NCI-H2227 treated with DMSO at 0.1 percent for 48 hours (cell line): ENCODE data around the gene ZP3.
A peak's percentile ranks its signal among the peaks of the same experiment; 100 is the strongest.
"Not testable (repeated sequence)": the region's sequence is repeated elsewhere in the genome, so short reads cannot be mapped to it uniquely, and the experiment has no call there.

Experiments
- DNase-seq: peaks from one replicate; lab custom pipeline; 2025; lab: John Stamatoyannopoulos, UW

Gene ZP3

DNA sequence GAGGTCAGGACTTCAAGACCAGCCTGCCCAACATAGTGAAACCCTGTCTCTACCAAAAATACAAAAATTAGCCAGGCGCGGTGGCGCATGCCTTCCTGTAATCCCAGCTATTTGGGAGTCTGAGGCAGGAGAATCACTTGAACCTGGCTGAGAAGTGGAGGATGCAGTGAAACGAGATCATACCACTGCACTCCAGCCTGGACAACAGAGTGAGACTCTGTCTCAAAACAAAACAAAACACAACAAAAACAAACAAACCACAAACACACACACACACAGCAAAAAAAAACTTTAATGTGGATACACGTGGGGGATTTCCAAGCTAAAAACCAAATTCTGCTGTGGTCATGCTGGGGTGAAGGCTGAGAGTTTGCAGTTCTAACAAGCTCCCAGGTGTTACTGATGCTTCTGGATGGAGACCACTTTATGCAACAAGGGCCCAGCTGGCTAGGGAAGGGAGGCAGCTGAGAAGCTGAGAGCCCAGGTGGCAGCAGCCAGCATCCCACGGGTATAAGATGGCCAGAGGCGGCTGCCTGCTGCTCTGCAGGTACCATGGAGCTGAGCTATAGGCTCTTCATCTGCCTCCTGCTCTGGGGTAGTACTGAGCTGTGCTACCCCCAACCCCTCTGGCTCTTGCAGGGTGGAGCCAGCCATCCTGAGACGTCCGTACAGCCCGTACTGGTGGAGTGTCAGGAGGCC, at the start of gene ZP3:
TSS of gene ZP3 (plus strand) at position 538 of the 699 bp plus-strand sequence. CDS start at position 553, 15 bp downstream.
- no peak for DNase-seq

DNA sequence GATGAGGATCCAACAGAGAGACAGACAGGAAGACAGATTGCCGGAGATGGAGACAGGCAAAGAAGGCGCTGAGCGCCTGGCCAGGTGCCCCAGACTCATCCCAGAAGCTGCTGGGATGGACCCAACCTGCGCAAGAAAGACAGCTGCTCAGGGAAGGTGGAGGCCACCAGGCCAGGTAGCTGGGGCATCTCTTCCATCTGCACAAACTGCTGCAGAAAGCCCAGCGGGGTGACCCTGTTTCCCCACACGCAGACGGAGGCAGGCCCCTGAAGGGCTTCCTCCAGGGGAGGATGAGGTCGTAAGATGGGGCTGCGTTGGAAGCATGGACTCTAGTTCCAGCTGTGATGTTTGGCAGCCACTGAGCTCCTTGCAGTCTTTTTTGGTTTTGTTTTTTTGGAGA, 49.5 kb upstream of the ZP3 start:
- DNase-seq = no peak

DNA sequence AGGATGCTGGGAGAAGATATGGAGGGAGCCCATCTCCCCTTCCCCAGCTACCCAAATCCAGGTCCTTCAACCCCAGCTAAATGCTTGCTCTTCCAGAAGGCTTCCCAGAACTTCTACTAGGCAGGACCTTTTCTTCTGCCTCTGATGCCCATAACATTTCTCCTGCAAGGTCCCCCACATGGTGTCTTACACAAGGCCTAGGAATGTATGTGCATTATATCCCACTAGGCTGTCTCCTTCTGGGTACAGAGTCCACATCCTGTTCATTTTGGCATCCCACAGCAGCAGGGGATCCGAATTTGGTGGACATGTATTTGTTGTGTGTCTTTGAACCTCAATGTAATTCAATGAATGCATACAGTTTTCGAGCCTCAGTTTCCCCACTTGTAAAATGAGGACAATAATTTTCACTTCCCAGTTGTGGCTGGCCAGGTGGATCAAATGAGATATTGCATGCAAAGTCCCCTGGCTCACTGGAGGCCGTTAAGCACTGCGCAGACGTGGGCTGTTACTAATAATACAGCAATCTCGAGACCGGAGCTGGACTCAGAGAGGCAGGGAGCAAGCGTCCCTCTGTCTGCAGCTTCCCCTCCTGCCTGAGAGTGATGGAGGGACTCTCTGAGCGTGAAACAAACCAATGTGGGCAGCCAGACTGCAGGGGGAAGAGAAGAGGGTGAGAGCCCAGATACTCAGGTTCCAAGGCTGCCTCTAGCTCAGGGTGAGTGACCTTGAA, 47.4 kb upstream of the ZP3 start:
- DNase-seq = peak; percentile 70

DNA sequence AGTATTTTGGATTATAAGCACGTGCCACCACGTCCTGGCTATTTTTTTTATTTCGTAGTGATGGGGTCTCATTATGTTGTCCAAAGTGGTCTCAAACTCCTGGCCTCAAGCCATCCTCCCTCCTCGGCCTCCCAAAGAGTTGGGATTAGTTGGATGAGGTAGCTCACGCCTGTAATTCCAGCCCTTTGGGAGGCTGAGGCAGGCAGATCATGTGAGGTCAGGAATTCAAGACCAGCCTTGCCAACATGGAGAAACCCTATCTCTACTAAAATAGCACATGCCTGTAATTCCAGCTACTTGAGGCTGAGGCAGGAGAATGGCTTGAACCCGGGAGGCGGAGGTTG, 44.2 kb upstream of the ZP3 start:
- DNase-seq = no peak

DNA sequence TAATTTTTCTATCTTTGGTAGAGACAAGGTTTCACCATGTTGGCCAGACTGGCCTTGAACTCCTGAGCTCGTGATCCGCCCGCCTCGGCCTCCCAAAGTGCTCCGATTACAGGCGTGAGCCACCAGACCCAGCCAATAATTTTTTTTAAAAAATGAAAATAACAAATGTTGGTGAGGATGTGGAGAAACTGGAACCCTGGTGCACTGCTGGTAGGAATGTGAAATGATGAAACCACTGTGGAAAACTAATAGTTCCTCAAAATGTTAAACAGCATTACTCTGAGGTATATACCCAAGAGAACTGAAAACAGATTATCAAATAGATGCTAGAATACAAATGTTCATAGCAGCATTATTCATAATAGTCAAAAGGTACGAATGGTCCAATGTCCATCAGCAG, 42.9 kb upstream of the ZP3 start:
- DNase-seq = no peak

DNA sequence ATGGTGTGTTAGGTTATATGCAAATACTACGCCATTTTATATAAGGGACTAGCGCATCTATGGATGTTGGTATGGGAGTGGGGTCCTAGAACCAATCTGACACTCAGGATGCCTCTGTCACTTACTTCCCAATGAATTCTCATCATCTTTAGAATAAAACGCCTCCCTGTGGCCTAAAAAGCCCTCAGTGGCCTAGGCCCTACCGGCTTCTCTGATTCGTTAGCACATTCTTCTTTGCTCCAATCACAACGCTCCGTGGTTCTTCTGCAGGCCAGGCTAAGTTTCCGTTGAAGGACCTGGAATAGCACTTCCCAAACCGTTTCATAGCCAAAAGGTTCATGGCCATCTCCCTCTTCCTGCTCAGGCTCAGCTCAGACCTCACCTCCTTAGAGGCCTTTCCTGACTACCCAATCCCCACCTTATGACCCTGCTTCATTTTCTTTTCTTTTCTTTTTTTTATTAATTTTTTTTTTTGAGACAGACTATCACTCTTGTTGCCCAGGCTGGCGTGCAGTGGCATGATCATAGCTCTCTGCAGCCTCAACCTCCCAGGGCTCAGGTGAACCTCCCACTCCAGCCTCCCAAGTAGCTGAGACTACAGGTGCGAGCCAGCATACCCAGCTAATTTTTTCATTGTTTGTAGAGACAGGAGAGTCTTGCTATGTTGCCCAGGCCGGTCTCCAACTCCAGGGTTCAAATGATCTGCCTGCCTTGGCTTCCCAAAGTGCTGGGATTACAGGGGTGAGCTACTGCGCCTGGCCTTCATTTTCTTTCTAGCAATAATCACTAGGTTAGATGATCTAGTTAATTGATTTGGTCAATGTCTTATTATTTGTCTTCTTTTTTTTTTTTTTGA, 41.4 kb upstream of the ZP3 start:
- DNase-seq = no peak

DNA sequence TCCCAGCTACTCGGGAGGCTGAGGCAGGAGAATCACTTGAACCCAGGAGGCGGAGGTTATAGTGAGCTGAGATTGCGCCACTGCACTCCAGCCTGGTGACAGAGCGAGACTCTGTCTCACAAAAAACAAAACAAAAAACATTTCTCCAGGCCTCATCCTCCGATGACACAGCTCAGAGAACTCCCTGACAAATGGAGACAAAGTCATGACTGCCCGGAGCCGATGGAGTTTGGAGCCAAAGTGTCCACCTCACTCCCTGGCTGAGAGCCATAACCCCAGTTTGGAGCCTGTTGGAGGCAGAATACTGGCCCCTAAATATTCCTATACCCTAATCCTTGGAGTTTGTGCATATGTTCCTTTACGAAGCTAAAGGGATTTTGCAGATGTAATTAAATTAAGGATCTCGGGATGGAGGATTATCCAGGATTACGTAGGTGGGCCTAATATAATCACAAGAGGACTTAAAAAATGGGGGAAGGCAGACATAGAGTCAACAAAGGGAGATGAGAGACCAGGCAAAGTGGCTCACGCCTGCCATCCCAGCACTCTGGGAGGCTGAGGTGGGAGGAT, 38.0 kb upstream of the ZP3 start:
- DNase-seq = no peak

DNA sequence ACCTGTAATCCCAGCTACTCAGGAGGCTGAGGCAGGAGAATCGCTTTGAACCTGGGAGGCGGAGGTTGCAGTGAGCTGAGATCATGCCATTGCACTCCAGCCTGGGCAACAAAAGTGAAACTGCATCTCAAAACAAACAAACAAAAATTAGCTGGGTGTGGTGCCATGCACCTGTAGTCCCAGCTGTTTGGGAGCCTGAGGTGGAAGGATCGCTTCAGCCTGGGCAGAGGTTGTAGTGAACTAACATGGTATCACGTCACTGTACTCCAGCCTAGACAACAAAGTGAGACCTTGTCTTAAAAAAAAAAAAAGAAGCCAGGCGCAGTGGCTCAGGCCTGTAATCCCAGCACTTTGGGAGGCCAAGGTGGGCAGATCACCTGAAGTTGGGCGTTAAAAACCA, 37.0 kb upstream of the ZP3 start:
- not testable (repeated sequence) for DNase-seq

DNA sequence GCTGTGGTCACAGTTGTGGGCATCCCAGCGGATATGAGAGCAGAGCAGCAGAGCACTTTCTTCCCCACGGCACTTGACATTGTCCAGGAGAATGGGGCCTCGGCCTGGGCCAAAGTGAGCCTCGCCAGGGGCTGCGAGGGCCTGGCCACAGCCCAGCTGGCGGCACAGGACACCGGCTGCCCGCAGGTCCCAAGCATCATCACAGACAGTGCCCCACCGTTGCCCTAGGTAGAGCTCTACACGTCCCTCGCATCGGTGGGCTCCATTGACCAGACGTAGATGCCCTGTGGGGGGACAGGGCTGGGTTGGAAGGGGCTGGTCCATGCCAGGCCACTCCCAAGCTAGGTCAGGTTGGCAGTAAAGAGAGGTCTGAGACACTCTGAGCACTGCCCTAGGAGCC, 34.7 kb upstream of the ZP3 start:
- no peak for DNase-seq

DNA sequence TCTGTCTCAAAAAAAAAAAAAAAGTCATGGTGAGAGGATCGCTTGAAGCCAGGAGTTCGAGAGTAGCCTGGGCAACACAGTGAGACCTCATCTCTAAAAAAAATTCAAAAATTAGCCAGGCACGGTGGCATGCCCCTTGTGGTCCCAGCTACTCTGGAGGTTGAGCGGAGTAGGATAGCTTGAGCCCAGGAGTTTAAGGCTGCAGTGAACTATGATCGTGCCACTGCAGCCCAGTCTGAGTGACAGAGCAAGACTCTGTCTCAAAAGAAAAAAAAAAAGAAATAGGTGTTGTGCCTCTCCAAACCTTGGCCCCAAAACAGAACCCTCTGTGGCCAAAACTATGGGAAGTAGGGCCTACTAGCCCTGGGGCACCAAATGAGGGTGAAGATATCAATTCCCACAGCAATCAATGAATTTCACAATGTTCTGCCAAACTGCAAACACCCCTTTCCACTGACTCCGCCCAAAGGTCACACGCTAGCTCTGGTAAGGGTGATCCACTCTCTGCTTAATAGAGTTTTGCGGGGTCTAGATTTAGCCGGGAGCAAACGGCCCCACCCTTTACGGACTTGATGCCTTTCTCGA, 32.1 kb upstream of the ZP3 start:
- DNase-seq = no peak

DNA sequence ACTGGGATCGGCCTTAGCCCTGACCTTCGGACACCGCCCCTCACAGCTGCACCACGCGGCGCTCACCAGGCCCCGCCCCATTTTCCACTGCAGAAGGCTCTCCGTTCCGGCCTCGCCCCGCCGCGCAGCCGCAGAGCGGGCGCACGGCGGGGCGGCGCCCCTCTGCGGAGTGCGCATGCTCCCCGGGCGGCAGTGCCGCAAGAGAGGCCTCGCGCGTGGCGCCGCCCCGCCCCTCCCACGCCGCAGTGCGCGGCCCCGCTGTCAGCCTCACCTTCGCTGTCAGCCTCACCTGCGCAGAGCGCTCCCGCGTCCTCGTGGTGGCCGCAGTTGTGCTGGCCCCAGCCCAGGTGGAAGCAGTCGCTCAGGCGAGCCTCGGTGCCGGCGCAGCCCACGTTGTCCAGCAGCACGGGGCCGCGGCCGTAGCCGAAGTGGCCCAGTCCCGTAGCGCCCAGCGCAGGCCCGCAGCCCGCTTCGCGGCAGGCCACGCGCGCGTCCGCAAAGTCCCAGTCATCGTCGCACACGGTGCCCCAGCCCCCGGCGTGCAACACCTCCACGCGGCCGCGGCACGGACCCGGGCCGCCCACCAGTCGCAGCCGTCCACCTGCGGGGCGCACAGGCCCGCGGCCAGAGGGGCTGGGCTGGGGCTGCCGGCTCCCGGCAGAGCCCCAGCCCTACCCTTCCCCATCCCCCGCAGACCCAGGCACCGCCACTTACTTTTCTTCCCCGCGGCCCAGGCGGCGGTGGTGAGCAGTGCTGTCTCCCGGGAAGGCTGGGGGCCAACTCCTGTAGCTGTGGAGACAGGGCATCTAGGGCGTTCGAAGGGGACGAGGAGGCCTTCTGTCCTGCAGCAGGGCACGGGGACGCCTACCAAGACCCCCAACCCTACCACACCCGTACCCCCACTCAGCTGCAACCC, 31.4 kb upstream of the ZP3 start:
- peak; percentile 94 for DNase-seq

DNA sequence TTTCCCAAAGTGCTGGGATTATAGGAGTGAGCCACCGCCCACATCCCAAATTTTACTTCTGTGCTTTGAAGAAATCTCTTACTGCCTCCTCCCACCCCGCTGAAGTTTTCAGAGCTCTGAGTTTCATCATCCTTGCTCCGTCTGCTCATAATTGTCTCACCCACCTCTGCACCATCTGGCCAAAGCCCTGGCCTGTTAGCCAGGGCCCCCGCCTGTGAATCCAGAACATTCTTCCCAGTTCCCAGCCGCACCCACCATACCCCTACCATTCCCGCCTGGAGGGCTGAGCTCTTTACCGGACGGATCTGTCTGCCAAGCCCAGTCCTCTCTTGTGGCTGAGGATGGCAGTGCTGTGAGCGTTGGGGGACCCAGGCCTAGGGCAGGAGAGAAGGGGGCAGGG, 29.8 kb upstream of the ZP3 start:
- no peak for DNase-seq

DNA sequence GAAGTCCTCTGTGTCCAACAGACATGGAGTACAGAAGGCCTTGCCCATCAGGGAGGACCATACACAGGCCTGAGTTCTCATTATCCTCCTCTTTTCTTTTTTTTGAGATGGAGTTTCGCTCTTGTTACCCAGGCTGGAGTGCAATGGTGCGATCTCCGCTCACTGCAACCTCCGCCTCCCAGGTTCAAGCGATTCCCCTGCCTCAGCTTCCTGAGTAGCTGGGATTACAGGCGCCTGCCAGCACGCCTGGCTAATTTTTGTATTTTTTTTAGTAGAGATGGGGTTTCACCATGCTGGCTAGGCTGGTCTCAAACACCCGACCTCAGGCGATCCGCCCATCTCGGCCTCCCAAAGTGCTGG, 29.2 kb upstream of the ZP3 start:
- DNase-seq = not testable (repeated sequence)

DNA sequence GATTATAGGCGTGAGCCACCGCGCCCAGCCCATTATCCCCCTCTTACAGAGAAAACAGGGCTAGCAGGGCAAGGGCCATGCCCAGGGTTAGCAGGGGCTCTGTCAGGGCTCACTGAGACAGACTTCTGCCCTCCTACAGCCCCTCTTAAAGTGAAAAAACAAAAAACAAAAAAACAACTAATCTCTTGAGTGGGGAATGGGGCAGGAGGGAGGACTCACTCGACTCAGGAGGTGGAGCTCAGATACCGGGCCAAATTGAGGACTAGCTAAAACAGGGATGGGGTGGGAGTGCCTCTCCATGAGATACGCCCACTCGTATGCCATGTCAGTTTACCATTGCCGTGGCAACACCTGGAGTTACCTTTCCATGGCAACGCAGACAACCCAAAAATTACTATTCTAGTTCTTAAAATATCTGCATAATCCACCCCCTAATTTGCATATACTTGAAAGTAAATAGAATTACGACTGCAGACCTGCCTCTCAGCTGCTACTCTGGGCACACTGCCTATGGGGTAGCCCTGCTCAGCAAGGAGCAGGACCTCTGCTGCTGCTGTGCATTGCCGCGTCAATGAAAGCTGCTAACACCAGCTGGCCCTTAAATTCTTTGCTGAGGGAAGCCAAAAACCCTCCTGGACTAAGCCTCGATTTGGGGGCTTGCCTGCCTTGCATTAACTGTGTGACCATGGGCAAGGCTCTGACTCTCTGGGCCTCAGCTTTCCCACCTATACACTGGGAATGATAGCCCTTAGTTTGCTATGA, 28.6 kb upstream of the ZP3 start:
- DNase-seq = peak; percentile 19

DNA sequence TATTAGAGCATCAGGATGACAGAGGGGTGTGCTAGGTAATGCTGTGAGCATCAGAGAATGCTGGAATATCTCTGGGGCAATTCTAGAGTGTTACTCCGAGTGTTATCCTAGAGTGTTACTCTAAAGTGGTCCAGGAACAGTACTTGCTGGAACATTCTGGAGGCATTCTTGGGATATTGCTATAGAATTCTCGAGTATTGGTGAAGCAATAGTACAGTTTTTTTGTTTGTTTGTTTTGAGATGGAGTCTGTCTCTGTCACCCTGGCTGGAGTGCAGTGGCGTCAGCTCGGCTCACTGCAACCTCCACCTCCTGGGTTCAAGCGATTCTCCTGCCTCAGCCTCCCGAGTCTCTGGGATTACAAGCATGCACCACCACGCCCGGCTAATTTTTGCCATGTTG, 27.9 kb upstream of the ZP3 start:
- DNase-seq = no peak

DNA sequence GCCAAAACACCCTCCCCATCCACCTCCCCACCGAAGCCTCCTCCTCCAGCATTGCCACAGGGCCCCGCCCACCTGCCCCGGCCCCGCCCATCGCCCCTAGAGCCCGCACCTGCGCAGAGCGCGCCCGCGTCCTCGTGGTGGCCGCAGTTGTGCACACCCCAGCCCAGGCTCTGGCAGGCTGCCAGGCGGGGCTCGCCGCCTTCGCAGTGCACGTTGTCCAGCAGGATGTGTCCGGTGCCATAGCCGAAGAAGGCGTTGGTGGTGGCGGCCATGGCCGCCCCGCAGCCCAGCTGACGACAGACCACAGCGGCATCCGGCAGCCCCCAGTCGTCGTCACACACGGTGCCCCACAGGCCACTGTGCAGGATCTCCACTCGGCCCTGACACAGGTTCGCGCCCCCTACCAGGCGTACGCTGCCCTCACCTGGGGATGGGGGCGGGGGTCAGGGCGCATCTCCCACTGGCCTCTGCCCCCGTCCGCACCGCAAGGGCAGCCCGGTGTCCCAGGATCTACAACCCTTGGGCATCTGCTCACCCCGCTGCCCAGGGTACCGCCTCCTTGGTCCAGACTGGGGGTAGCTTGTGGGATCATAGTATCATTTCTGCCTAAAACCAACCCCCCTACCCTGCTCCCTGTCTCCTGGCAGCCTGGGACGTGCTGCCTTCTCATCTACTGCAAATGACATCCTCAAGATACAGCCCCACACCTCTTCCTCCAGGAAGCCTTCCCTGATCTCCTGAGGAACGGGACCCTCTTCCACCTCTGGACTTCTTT, 27.2 kb upstream of the ZP3 start:
- peak; percentile 63 for DNase-seq

DNA sequence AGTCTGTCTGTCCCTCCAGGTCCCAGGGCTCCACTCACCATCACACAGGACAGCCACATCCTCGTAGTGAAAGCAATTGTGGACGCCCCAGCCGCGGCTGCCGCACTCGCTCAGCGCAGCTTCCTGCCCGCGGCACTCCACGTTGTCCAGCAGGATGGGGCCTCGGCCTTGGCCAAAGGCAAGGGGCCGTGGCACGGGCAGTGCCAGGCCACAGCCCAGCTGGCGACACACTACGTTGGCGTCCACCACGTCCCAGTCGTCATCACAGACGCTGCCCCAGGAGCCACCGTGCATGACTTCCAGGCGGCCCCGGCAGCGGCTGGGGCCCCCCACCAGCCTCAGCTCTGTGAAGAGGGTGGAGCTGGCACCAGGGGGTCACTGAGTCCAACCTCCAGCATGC, 24.5 kb upstream of the ZP3 start:
- no peak for DNase-seq

DNA sequence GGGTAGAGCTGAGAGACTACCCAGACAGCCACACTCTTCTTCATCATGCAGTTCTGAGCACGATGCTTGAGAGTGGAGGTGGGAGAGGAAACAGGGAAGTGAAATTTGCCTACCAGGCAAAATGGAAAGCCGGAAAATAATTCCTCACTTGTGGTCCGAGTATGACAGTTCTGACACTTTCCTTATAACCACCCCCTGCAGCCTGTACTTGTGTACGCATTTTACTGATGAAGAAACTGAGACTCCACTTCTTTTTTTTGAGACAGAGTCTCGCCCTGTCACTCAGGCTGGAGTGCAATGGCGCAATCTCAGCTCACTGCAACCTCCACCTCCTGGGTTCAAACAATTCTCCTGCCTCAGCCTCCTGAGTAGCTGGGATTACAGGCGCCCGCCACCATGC, 21.7 kb upstream of the ZP3 start:
- not testable (repeated sequence) for DNase-seq

DNA sequence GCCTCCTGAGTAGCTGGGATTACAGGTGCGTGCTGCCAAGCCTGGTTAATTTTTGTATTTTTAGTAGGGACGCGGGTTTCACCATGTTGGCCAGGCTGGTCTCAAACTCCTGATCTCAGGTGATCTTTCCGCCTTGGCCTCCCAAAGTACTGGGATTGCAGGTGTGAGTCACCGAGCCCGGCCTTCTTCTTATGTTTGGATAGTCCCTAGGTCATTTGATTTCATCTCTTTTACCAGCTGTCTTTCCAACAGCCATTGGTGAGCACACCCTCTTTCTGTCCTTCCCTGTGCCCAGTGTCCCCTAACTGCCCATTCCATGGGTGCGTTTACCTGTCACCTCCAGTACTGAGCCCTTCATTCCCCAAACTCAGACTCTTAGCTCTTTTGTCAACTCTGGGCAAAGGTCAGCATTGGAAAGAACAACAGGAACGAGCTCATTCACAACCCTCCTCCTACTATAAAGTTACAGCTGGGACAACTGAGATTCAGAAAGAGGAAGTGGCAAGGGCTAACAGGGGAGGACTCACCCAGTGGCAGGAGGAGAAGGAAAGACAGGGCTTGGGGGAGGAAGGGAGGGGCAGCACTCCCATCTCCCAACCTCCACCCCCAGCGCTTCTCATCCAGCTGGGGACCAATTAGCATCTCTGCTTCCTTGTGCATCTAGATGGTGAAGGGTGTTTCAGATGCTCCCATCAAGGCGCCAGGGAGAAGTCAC, 20.8 kb upstream of the ZP3 start:
- no peak for DNase-seq
